Stomach (tissue), 4 donors: ENCODE data around the gene TK1.

Experiments used
- CTCF ChIP-seq, 7 experiments: fragments of 450-650 bp in 4 of 7; fragments of 200-600 bp in 3 of 7; sonication (generic) in 3 of 7; IDR thresholded peaks; one replicate each; pipeline ENCODE4 v1.5.1; 2016 to 2019; ENCODE audit warnings: antibody characterized with exemption in 7 of 7, control low read depth in 2 of 7, mild to moderate bottlenecking in 1 of 7
- EP300 ChIP-seq: sonication (generic); formaldehyde crosslinking; IDR thresholded peaks from one replicate; pipeline ENCODE4 v1.6.1; 2017; ENCODE audit warnings: antibody characterized with exemption
- POLR2A ChIP-seq, 4 donors: fragments of 450-650 bp; IDR thresholded peaks; one replicate each; pipeline ENCODE4 v1.6.1; 2016; ENCODE audit warnings: antibody characterized with exemption in 4 of 4, control low read depth in 2 of 4, mild to moderate bottlenecking in 1 of 4, moderate library complexity in 1 of 4
- POLR2AphosphoS5 ChIP-seq, 3 donors: sonication (generic); formaldehyde crosslinking; IDR thresholded peaks; one replicate each; pipeline ENCODE4 v1.6.1; 2016; ENCODE audit warnings: antibody characterized with exemption in 3 of 3

- TF ChIP-seq CTCF (IDR thresholded peaks at IDR 0.05) (no peak), POLR2AphosphoS5 (IDR thresholded peaks at IDR 0.05) (no peak), POLR2A (IDR thresholded peaks at IDR 0.05) (no peak), EP300 (no peak)
These were observed 27.2 kb downstream of the TK1 start for GRCh38 chr17:78159575-78160158.
